GM21360 (cell line): ENCODE data around the gene MTARC2.
"Not testable (repeated sequence)": the region's sequence is repeated elsewhere in the genome, so short reads cannot be mapped to it uniquely, and the experiment has no call there.

Source experiments
- ATAC-seq: cut with Tn5 transposase; IDR thresholded peaks from one replicate; pipeline ENCODE4 v1.9.1; 2021; ENCODE audit warnings: mild to moderate bottlenecking, moderate library complexity; ENCODE audit not compliant: unreplicated experiment

Gene MTARC2

DNA sequence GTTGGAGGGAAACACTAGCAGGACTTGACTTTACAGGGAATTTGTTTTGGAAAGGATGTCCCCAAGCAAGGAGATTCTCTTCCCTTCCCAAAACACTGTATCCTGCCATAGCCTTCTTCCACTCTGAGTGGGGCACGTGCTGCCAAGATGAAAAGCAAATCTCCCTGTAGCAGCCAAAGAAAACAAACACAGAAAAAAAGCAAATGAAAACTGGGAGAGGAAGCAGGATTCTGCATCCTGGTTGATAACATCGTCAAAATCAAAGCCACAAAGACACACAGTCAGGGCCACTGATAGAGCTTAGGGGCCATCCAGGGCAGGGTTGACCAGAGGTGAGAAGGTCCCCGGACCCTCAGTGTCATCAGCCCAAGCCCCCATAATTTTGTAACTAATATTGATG lies 16.0 kb upstream of the MTARC2 start:
- ATAC-seq, result no peak

DNA sequence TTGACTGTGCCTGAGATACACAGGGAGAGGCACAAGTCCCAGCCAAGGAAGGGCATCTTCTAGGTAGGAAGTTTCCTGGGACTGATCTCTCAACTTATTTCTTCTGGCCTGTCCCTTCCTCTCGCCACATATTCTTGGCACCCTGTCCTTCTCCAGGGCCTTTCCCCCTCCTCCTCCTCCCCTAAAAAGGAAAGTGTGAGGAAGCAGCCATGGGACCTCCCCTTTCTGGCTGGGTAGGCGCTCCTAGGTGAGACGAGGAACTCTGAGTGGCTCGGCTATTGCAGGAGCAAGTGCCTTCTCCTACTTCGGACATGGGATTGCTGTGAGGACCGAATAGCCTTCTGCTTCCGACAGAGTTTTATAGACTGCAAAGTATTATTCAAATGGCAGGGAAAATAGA lies 15.5 kb upstream of the MTARC2 start:
- ATAC-seq, result no peak

DNA sequence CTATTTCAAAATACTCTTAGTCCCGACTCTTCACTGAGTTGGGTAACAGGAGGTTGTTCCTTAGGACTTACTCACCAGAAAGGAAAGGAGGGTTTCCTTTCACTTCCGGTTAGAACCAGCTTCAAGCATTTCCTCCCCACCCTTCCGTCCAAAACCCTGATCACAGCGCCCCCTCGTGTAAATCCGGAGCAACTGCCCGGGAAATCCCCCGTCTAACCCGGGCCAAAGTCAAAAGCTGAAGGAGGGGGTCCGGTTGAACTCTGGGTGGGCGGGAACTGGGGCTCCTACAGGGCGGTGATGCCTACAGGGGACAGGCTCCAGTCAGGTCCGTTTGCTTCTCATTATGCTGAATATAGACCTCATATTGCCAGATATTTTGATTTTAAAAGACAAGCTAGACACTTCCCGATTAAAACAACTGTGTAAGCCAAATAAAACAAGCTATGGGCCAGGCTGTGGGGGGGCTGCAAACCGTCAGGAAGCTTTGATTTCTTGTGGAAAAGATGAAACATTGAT lies 15.0 kb upstream of the MTARC2 start:
- ATAC-seq, result peak; percentile 87

GRCh38 chr1:220734571-220735326 lies 13.4 kb upstream of the MTARC2 start:
- no peak for ATAC-seq

- ATAC-seq, result not testable (repeated sequence)
Observed at GRCh38 chr1:220736283-220736682, 11.8 kb upstream of the MTARC2 start.

DNA sequence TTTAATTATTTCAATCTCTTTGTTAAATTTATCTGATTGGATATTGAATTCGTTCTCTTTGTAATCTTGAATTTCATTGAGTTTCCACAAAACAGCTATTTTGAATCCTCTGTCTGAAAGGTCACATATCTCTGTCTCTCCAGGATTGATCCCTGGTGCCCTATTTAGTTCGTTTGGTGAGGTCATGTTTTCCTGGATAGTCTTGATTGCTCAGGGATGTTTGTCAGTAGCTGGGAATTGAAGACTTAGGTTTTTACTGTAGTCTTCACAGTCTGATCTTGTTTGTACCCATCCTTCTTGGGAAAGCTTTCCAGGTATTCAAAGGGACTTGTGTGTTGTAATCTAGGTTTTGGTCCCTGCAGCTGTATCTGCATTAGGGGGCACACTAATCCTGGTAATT lies 6.8 kb upstream of the MTARC2 start:
- no peak for ATAC-seq

GRCh38 chr1:220741825-220742224 lies 6.3 kb upstream of the MTARC2 start:
- ATAC-seq, result no peak

DNA sequence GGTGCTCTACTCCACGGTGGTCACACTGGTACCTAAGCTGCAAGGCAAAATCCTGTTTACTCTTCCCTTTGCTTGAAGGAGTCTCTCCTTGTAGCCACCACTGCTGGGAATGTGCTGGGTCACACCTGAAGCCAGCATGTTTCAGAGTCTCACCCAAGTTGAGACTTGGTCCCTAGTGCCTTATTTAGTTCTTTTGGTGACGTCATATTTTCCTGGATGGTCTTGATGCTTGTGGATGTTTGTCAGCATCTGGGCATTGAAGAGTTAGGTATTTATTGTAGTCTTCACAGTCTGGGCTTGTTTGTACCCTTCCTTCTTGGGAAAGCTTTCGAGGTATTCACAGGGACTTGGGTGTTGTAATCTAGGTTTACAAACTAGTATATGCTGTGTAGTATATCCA lies 5.6 kb upstream of the MTARC2 start:
- ATAC-seq, result no peak

GRCh38 chr1:220746851-220747250 lies 1.3 kb upstream of the MTARC2 start:
- no peak for ATAC-seq

GRCh38 chr1:220747437-220748088 lies 559 bp upstream of the MTARC2 start:
- ATAC-seq, result peak; percentile 18

GRCh38 chr1:220748936-220749335 lies 814 bp downstream of the MTARC2 start:
- no peak for ATAC-seq

- ATAC-seq, result no peak
Observed at GRCh38 chr1:220750131-220750515, 2.0 kb downstream of the MTARC2 start.

GRCh38 chr1:220751111-220751510 lies 3.0 kb downstream of the MTARC2 start:
- ATAC-seq, result no peak

DNA sequence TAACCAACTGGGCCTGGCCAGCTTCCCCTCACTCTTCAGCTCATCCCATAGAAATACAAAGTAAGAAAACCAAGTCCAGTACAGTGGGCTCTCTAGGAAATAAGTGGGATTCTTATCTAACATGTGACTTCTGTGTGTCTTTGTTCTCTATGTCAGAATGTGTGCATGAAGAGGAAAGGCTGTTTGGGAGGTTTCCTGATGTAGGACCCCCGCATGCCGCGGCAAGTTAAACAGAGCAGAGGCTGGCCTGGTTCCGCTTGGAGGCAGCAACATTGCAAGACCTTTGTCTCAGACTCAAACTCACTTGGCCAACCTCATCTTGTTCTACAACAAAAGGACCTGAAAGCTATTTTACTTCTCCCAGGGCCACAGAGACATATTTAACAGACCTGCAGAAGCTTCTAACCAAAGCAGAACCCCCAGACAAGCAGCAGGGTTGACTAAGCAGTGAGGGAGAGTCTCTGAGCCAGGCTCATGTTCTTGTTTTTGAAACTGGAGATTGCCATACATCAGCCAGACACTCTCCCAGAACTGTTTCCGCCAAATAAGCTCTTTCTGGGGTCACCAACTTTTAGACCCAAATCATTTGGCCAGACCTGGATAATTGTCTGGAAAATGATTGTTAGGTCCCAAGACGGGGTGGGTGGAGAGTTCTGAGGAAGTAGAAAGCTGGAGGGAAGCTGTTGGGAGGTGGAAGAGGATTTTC lies 6.2 kb downstream of the MTARC2 start:
- ATAC-seq, result no peak

DNA sequence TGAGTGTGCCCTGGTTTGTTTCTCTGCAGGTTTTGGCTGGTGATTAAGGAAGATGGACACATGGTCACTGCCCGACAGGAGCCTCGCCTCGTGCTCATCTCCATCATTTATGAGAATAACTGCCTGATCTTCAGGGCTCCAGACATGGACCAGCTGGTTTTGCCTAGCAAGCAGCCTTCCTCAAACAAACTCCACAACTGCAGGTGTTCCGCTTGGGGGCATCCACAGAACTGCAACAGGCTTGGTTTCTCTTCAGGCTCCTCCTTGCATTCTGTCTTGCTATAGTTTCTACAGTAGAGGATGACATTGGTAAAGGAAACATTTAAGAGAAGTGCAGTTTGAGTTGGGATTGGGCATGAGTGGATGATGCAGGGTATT lies 6.8 kb downstream of the MTARC2 start:
- no peak for ATAC-seq

- no peak for ATAC-seq
Observed at GRCh38 chr1:220755309-220755708, 7.2 kb downstream of the MTARC2 start.

GRCh38 chr1:220757441-220757840 lies 9.3 kb downstream of the MTARC2 start:
- no peak for ATAC-seq

DNA sequence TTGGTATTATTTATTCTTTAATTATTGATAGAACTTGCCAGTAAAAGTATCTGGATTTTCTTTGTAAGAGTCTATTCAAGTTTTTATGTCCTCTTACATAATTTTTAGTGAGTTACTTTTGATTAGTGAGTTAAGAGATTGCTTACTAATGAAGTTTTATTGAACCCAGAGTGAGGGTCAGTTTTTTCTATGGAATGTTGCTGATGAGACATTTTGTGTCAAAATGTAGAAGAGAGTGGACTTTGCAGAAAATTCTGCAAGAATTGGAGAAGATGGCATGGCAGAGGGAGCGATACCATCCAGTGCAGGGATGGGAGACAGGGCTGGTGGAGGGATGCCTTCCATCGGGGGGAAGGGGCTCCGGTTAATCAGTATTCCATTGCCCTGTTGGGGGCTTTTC lies 11.0 kb downstream of the MTARC2 start:
- no peak for ATAC-seq

- ATAC-seq, result no peak
Observed at GRCh38 chr1:220761688-220762427, 13.7 kb downstream of the MTARC2 start.

- no peak for ATAC-seq
Observed at GRCh38 chr1:220764757-220765156, 16.6 kb downstream of the MTARC2 start.
